OCI-M1 (cell line): ENCODE results near the gene USP24.

Experiments used
- DNase-seq: peaks from one replicate; lab custom pipeline; 2025; lab: John Stamatoyannopoulos, UW

Gene USP24

DNA sequence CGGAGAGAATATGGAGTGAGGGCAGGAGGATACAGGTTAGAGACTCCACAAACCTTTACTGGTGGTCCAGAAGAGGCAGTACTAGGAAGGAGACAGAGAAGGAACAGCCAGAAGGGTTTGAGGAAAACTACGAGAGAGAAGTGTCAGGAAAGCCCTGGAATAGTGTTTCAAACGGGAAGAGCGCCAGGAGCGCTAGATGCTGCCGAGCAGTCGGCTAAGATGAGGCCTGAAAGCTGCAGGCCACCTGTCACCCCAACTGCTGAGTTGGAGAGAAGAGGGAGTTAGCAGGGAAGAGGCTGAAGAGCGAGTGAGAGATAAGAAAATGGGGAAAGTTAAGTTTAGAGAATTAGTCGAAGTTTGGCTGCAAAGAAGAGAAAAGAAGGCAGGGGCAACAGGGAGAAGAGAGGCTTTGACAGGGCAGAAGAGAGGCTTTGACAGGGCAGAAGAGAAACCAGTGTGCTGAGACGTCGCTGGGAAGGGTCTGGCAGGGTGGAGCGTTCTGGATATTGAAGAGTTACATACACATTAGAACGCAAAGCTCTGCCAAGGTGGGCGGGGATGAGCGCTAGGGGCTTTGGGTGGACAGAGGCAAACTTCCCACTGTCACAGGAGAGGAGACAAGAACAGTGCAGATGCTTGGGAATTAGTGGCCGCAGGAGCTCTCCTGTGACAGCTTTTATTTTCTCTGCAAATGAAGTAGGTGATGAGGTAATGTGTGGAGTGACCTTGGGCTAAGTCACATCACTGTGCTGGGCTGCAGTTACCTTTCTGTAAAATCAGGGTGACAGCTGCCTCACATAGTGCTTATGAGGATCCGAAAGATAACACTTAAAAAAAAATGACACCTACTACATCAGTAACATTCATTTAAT, 144.6 kb downstream of the USP24 start:
- DNase-seq = no peak

- DNase-seq = no peak
Measured at GRCh38 chr1:55069280-55069679, 145.9 kb downstream of the USP24 start.

GRCh38 chr1:55068638-55069037, 146.5 kb downstream of the USP24 start:
- no peak for DNase-seq

DNA sequence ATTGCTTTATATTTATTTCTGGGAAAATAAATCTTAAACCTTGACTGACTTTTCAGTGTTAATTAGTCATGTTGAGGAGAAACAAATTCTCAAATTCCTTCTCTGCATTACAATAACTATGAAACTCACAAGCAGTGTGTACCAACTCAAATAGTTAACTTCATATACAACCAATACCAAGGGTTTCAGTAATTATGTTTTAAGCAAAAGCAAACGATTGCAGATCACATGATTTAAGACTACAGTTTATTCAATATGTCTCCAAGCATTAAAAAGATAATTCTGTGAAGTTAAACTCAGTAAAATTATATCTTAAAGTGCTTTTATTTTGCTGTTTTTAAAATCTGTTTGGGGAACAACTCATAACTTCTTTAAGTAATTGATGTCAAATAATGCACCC, 147.2 kb downstream of the USP24 start:
- no peak for DNase-seq

GRCh38 chr1:55067022-55067778, 148.0 kb downstream of the USP24 start:
- no peak for DNase-seq

- no peak for DNase-seq
Measured at GRCh38 chr1:55065648-55066047, 149.5 kb downstream of the USP24 start.

DNA sequence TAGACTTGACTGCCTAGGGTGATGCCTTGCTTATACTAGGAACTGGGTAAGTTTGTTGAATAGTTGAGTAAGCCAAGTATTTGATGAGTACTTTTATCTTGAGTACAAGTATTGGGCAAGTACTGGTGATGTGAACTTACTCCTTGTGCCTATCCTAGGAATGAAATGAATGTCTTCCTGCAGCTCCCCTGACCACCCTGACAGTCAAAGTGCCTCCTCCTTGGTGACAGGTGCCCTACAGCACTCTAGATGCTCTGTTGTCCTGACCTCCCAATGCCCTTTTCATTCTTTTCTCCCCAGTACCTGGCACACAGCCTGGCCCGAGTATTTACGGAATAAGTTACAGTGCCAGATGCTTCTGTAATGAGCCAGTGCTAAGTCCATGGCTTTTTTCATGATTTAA, 150.3 kb downstream of the USP24 start:
- DNase-seq = no peak

GRCh38 chr1:55064071-55064581, 151.0 kb downstream of the USP24 start:
- DNase-seq = no peak

DNA sequence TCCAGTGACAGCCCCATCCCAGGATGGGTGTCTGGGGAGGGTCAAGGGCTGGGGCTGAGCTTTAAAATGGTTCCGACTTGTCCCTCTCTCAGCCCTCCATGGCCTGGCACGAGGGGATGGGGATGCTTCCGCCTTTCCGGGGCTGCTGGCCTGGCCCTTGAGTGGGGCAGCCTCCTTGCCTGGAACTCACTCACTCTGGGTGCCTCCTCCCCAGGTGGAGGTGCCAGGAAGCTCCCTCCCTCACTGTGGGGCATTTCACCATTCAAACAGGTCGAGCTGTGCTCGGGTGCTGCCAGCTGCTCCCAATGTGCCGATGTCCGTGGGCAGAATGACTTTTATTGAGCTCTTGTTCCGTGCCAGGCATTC, 151.6 kb downstream of the USP24 start:
- no peak for DNase-seq

DNA sequence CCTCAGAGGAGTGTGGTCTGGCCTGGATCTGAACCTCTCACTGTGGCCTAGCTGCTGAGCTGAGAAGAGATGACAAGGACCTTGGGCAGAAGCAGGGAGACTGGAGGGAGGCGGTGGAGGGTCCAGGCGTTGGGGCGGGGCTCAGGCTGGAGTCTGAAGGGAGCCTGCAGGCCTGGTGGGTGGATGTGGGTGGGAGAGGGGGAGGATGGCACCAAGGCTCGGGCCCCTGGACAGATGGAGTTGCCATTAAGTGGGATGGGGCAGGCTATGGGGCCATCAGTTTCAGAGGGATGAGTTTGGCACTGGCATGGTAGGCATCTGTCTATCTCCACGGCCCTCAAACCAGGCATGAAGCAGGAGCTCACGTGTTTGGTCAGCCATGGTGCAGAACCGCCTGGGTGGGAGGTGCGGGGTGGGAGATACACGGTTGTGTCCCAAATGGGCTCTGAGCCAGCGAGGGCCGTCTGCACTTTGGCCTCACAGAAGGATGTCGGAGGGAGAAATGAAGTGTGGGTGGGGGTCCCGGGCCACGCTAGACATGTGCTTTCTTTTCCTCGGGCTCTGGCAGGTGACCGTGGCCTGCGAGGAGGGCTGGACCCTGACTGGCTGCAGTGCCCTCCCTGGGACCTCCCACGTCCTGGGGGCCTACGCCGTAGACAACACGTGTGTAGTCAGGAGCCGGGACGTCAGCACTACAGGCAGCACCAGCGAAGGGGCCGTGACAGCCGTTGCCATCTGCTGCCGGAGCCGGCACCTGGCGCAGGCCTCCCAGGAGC, 152.2 kb downstream of the USP24 start:
- DNase-seq = no peak

DNA sequence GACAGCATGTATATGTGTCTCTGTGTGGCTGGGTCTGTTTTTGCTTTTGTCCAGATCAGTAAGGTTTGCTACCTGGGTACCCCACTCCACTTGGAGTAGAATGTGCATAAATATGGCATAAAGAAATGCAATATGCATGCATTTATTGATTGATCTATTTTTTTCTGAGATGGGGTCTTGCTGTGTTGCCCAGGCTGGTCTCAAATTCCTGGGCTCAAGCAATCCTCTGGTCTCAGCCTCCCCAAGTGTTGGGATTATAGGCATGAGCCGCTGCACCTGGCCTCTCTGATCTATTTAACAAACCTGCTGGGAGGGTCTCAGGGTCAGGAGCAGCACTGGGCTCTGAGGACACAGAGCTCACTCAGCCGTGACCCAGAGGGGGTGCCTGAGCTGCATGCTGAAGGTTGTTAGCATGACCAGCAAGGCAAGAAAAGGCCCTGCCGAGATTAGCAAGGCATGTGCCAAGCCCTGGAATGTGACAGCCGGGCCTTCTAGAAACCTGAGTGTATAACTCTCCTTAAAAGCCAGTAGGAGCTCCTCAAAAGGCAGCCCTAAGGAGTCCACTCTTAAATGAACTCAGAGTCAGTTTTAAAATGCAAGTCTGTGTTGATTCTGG, 153.3 kb downstream of the USP24 start:
- DNase-seq = no peak

DNA sequence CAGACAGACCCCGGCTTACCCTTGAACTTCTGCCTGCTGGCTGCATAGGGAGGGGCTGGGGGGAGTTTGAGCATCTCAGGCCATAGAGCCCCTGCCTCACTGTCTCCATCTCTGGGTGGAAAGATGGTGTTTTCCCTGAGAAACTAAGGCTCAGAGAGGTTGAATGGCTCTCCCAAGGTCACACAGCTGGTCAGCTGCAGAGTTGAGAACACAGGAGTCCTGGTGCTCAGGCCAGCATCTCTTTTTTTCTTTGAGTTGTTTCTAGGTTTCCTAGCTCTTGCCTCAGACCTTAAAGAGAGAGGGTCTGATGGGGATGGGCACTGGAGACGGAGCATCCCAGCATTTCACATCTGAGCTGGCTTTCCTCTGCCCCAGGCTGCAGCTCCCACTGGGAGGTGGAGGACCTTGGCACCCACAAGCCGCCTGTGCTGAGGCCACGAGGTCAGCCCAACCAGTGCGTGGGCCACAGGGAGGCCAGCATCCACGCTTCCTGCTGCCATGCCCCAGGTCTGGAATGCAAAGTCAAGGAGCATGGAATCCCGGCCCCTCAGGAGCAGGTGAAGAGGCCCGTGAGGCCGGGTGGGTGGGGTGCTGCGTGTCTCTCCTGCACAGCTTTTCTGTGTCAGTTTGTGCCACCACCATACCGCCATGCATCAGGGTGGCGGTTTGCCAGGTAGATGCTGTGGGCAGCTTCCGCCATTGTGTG, 154.0 kb downstream of the USP24 start:
- DNase-seq = no peak

GRCh38 chr1:55060133-55060999, 154.8 kb downstream of the USP24 start:
- no peak for DNase-seq

GRCh38 chr1:55059302-55060132, 155.6 kb downstream of the USP24 start:
- no peak for DNase-seq

DNA sequence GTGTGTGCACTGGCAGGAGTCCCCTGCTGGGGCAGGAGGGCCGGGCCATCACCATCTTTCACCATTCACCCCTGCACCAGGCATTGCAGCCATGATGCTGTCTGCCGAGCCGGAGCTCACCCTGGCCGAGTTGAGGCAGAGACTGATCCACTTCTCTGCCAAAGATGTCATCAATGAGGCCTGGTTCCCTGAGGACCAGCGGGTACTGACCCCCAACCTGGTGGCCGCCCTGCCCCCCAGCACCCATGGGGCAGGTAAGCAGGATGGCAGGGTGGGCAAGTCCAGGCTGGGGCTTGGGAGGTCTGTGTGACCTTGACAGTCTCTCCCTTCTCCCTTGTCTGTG, 157.2 kb downstream of the USP24 start:
- no peak for DNase-seq

GRCh38 chr1:55057270-55057955, 157.8 kb downstream of the USP24 start:
- DNase-seq = no peak

- no peak for DNase-seq
Measured at GRCh38 chr1:55056632-55056992, 158.6 kb downstream of the USP24 start.

GRCh38 chr1:55055951-55056631, 159.1 kb downstream of the USP24 start:
- DNase-seq = no peak
